ENCODE results near the gene COMT.

DNA sequence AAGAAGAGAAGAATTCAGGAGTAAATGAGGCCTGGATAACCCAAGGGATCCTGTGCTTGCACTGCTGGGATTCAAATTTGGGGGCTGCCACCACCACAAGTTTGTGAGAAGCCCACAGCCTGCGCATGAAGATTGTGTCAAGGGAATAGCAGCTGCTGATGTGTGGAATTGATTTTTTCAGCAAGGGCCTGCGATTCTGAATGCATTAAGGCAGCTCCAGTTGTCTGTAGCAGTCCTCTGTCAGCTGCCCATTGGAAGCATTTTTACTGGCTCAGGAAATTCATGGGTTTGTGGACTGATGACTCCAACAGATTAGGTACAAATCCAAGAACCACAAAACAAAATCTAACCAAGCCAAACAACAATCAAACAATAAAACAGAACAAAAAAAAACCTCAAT lies 61.1 kb downstream of the COMT start:
- TF ChIP-seq POLR2A (IDR thresholded peaks at IDR 0.05), result no peak
- no peak for TF ChIP-seq CTCF (IDR thresholded peaks at IDR 0.05)
